PFSK-1 (cell line): ENCODE results near the gene VAT1L.

Source experiments
- FOXP2 ChIP-seq: optimal IDR thresholded peaks from 2 replicates; pipeline ENCODE3; 2011; ENCODE audit warnings: borderline replicate concordance, control low read depth, inconsistent platforms; ENCODE audit not compliant: insufficient read depth; ENCODE audit errors: extremely low read length, extremely low read depth
- POLR2AphosphoS5 ChIP-seq: IDR thresholded peaks from 2 replicates; pipeline ENCODE4 v1.6.1; 2012; ENCODE audit warnings: low read depth, mild to moderate bottlenecking, control low read depth, low read length, moderate library complexity
- REST ChIP-seq, 2 experiments: IDR thresholded peaks; 2 replicates each; pipeline versions ENCODE4 v1.6.1 to v1.8.0; 2011 to 2012; ENCODE audit warnings: low read depth in 2 of 2, low read length in 2 of 2, control low read depth in 1 of 2, inconsistent platforms in 1 of 2, mild to moderate bottlenecking in 1 of 2, moderate library complexity in 1 of 2; ENCODE audit not compliant: insufficient read depth in 1 of 2
- SIN3A ChIP-seq: IDR thresholded peaks from 2 replicates; pipeline ENCODE4 v1.6.1; 2012; ENCODE audit warnings: mild to moderate bottlenecking, low read length, moderate library complexity, borderline replicate concordance; ENCODE audit not compliant: insufficient read depth
- TAF1 ChIP-seq: IDR thresholded peaks from 2 replicates; pipeline ENCODE4 v1.6.1; 2012; ENCODE audit warnings: low read length, control low read depth, borderline replicate concordance; ENCODE audit not compliant: insufficient read depth

VAT1L gene

GRCh38 chr16:77985111-77985510 lies 196.7 kb downstream of the VAT1L start:
- TF ChIP-seq TAF1 (no peak), REST (IDR thresholded peaks at IDR 0.05; ENCODE audit: insufficient read depth in 1 of 2, low read depth in 2 of 2, low read length in 2 of 2) (no peak), FOXP2 (no peak), POLR2AphosphoS5 (no peak), SIN3A (no peak)

GRCh38 chr16:77986011-77986740 lies 197.8 kb downstream of the VAT1L start:
- no peak for TF ChIP-seq POLR2AphosphoS5
- no peak for TF ChIP-seq REST (IDR thresholded peaks at IDR 0.05; ENCODE audit: insufficient read depth in 1 of 2, low read depth in 2 of 2, low read length in 2 of 2)
- TF ChIP-seq TAF1: no peak
- no peak for TF ChIP-seq FOXP2
- TF ChIP-seq SIN3A: no peak

- TF ChIP-seq POLR2AphosphoS5 (no peak), FOXP2 (no peak), SIN3A (no peak), TAF1 (no peak), REST (IDR thresholded peaks at IDR 0.05; ENCODE audit: insufficient read depth in 1 of 2, low read depth in 2 of 2, low read length in 2 of 2) (no peak)
Observed at GRCh38 chr16:77987810-77988209, 199.4 kb downstream of the VAT1L start.

- no peak for TF ChIP-seq REST (IDR thresholded peaks at IDR 0.05; ENCODE audit: insufficient read depth in 1 of 2, low read depth in 2 of 2, low read length in 2 of 2)
Observed at GRCh38 chr16:77989846-77990245, 201.5 kb downstream of the VAT1L start.

GRCh38 chr16:77991701-77992100 lies 203.3 kb downstream of the VAT1L start:
- TF ChIP-seq FOXP2 (no peak), REST (IDR thresholded peaks at IDR 0.05; ENCODE audit: insufficient read depth in 1 of 2, low read depth in 2 of 2, low read length in 2 of 2) (no peak), TAF1 (no peak), SIN3A (no peak), POLR2AphosphoS5 (no peak)
